NCI-H774 (cell line): ENCODE results near the gene ELOB.
A peak's percentile ranks its signal among the peaks of the same experiment; 100 is the strongest.

ENCODE experiments used
- DNase-seq: peaks from one replicate; lab custom pipeline; 2025; lab: John Stamatoyannopoulos, UW

The ELOB gene

DNA sequence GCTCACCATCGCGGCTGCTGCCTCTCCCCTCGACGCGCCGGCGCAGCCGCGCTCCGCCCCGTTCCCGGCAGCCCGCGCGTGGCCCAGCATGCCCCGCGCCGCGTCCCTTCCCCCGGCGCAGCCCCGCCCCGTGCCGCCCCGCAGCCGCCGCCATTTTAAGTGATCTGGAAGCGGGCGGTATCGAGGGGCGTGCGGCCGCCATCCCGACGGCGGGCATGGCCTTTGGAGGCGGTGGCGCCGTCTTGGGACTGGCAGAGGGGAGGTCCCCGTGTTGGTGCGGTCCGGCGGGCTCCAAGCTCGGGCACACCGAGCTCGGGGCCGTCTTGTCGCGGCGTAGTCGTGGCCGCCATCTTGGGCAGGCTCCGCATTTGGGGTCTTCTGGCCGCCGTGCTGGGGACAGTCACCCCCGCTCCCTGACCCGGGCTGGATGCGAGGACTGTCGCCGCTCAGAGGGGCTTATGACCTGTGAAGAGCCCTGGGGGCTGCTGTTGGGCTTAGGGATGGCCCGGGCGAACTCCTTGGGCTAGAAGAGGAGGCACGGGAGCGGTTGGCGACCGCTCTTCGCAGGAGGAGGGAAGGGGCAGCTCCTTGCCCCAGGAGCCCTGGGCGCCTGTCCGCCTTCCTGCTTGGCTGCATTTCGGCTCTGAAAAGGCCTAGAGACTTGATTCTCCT lies at the start of gene ELOB:
ELOB (minus strand) TSS at position 50 of the 672 bp plus-strand sequence; CDS start at position 9, 41 bp downstream.
- DNase-seq, result peak; percentile 55

DNA sequence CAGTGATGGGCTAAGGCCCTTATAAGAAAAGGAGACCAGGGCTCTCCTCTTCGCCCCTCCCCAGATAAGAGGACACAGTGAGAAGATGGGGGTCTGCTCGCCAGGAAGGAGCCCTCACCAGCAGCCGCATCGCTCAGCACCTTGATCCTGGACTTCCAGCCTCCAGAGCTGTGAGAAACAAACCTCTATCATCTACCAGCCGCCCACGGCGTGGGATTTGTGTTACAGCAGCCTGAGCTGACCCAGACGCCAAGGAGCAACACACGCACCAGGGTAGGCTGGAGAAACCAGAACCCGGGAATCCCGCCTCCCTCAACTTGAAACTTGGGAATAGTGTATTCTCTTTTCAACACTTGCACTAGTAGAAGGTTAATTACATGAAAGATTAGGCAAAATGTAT lies 48.8 kb upstream of the ELOB start:
- DNase-seq, result no peak

DNA sequence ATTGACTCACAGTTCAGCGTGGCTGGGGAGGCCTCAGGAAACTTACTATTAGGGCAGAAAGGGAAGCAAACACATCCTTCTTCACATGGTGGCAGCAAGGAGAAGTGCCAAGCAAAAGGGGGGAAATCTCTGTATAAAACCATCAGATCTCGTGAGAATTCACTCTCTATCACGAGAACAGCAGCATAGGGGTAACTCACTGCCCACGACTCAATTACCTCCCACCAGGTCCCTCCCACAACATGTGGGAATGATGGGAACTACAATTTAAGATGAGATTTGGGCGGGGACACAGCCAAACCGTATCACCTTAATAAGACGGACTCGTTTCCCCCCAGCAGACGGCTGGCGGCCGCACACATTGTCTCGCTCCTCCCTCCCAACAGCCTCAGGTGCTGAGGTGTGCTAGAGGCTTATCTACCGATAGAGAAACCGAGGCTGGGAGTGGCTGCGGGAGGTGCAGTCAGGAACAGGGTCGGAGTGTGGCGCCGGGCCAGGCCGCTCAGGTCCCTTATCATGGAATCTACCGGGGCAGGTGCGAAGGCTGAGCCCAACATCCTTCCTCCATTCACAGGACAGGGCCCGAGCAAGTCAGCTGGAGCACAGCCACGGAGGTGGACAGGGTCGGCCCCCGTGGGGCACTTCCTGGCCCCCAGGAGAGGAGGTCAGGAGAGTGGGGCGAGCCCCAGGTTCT lies 48.1 kb upstream of the ELOB start:
- no peak for DNase-seq

DNA sequence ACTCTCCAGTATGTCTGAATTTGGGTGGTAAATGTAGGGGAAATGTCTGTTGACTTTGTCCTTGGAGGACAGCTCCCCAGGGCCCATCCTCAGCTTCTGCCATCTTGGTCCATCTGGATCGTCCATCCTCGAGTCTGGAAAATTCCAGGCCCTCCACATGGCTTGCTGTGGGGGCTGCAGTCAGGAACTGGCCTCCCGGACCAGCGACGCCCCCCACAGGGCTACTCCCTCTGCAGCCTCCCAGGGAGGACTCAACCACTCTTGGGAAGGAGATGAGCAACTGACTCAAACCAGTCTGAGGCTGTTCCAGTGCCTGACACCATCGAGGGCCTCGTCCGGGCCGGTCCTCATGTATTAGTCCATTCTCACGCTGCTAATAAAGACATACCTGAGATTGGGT lies 47.5 kb upstream of the ELOB start:
- no peak for DNase-seq

DNA sequence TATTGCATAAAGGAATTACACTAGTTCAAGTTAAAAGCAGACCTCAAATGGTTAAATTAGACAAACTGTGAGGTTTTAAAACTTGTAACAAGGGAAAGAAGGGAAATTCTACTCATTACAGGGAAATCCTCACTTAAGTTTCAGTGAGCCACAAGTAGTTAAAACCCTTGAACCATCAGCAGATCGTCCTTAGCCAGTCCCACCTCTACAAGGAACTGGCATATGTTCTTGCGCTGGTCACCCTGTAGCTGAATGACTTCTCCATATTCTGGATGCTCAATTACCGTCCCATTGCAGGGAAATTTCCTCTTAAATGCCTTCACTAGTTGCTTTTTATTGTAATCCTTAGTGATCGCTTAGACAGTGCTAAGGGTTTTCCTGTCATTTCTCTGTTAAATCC lies 45.4 kb upstream of the ELOB start:
- DNase-seq, result no peak

DNA sequence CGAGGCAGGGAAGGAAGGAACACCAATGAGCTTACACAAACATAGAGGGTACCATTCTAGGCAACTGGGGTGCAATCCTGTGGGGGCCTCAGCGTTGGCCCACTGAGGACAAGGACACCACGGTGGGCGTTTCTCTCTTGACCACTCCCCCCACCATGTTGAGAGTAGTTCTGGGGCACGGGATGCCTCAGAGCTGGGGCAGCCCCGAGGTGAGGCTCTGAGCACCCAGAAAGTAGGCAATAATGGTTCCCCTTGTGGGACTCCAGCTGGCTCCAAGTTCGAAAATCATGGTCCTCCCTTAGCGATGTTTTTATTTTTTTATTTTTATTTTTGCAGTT lies 45.0 kb upstream of the ELOB start:
- no peak for DNase-seq

DNA sequence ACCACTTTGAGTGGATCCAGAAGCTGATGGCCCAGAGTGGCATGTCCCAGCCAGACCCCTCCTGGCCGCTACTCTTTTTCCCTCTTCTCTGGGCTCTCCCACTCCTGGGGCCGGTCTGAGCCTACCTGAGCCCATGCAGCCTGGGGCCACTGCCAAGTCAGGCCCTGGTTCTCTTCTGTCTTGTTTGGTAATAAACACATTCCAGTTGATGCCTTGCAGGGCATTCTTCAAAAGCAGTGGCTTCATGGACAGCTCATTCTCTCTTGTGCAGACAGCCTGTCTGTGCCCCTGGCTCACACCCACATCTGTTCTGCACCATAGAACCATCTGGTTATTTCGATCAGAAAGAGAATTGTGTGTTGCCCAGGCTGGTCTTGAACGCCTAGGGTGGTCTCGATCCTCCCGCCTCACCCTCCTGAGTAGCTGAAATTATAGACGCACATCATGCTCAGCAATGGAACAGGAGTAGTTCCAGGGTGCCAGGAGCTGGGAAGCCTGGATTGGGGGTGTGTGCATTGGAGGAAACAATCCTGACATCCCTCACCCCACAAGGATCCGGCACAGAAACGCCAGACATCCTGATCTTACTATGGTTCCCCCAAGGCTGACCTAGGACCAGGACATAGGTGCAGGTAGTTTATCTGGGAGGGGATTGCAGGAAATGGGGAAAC lies 44.5 kb upstream of the ELOB start:
- DNase-seq, result no peak

DNA sequence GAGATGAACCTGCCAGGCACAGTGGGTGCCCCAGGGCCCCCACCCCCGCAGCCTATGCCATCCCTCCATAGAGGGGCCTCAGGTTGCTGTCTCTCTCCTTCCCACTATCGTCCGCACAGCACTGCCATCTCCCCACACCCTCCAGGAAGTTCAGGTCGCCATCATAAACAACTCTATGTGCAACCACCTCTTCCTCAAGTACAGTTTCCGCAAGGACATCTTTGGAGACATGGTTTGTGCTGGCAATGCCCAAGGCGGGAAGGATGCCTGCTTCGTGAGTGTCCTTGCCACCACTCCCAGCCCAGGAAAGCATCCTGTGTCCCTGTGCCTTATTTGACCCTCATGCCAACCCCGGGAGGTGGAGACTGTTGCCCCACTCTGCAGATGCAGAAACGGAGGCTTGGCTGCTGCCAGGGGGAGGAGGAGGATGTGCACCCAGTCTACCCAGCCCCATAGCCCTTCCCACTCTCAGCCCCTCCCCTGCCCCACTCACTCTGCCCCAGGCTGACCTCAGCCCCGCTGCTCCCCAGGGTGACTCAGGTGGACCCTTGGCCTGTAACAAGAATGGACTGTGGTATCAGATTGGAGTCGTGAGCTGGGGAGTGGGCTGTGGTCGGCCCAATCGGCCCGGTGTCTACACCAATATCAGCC lies 43.9 kb upstream of the ELOB start:
- DNase-seq, result no peak

DNA sequence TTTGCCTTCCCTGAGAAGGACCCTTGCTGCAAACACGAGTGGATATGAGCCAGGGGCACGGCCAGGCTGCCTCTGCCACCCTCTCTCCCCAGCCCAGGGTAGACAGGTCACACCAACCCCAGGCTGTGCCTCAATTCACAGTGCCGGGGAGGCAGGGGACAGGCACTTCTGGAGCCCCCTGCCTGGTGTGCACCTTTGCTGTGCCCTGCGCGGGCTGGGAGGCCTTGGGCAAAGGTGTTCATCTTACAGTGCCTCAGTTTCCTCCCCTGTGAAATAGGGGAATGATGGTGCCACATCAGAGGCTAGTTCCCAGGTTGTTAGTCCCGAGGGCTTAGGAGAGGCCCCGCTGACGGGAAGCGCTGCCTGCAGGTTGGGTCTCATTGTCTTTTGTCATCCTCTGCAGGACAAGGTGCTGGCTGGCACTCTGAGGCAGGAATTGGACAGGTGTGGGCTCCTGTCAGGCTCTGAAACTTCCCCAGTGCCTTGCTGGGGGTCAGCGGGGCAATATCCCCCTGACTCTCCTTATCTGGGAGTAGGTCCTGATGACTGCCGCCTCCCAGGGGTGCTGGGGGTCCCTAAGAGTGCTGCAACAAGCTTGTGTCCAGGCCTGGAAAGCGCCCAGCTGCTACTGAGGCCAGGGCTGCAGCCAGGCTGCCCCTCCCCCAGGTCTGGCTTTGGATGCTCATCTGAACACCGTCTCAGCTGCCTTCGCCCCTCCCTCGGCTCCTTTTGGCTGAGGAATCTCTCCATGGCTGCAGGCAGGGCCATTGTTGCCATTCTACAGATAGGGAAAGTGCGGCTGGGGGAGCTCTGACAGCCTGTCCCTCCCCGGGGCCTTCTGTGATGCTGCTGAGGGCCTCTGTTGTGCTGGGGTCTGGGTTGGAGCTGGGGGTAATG lies 43.1 kb upstream of the ELOB start:
- DNase-seq, result no peak

DNA sequence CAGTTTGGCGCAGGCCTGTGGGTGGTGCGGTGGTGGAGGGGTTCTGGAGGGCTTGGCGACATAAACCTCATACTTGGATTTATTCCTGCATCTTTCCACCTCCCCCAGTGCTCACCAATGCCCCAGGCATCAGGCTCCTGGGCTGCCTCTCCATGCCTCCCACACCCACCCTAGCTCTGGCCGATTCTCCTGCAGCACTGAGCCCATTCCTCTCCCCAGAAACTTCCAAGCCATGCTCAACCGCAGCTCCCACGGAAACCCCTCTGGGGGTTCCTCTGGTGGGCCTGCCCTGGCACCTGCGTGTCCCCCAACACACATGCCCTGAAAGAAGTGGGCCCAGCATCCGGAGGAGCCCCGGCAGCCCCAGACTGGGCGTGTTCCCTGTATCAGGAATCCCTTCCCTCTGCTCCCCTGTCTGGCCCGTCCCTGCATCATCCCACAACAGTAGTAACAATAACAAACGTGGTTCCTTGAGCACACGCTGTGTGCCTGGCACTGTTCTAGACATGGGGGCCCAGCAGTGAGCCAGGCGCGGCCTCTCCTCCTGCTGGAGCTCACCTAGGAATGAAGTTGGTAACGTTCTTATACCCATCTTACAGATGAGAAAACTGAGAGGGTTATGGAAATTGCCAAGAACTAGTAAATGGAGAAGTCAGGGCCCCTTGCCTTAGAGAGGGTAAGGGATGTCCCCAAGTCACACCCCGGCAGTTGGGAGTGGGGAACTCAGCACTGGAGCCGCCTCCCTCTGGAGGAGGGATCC lies 42.3 kb upstream of the ELOB start:
- no peak for DNase-seq

DNA sequence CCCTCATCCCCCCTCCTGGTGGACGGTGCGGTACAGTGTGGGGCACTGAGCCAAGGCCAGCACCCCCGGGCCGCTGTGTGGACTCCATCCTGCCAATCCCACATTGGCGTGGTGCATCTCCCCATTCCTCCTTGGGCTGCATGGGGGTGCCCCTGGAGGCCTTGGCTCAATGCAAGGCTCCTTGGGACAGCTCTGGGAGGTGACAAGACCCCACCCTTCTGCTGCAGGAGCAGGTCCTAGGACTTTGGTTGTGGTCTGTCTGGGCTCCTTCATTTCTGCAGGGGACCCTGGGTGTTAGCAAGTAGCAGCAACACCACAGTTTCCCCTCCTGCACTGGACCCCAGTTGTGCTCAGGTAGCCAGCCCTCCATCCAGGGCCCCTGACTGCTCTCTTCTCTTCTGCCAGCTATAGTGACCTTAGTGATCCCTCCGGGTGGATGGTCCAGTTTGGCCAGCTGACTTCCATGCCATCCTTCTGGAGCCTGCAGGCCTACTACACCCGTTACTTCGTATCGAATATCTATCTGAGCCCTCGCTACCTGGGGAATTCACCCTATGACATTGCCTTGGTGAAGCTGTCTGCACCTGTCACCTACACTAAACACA lies 41.3 kb upstream of the ELOB start:
- no peak for DNase-seq

DNA sequence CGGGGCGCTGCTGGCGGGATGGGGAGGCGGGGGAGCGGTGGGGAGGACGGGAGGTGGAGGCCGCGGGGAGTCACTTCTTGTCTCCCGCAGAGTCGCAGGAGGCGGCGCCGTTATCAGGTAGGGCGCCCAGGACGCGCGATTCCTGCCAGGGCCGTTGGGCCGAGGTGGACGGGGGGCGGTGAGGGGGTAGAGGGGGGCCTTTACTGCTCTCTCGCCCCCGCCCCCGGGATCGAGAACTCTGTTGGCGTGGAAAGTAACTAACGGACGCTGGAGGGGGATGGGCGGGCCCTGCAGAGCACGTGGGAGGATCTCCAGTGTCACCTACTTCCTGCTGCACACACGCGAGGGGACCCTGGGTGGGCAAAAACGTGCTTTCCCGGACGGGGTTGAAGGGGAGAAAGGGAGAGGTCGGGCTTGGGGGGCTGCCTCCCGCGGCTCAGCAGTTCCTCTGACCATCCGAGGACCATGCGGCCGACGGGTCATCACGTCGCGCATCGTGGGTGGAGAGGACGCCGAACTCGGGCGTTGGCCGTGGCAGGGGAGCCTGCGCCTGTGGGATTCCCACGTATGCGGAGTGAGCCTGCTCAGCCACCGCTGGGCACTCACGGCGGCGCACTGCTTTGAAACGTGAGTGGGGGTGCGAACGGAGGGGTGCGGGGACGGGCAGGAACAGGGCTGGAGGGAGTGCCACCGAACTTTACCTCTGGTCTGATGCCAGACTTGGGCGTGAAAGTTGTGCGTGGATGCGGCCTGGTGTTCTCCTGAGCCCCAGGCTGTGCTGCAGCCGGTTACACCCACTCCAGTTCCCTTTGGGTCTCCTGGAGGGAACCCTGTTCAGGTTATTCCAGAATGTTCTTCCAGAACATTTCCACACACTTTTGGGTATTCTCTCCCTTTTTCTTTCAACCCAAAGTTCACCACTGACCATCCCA lies 40.5 kb upstream of the ELOB start:
- no peak for DNase-seq

DNA sequence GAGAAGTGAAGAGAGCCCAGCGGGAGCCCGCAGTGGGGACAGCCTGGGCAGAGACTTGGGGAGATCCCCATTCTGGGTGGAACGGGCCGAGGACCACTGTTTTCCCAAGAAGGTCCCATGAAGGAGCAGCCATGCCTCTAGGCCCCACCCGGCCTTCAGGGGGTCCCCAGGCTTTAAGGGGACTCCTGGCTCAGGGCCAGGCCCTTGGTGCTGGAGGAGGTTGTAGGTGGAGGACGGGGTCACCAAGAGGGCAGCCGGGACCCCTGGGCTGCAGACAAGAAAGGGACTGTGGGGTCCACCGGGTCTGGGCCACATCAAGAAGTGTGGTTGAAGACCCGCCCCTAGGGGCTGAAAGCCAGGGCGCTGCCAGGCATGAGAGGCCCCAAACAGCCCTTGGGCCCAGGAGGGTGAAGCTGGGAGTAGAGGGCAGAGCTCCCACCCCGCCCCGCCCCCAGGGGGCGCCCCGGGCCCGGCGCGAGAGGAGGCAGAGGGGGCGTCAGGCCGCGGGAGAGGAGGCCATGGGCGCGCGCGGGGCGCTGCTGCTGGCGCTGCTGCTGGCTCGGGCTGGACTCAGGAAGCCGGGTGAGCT lies 39.8 kb upstream of the ELOB start, which contains the start of gene PRSS21:
PRSS21 (plus strand) TSS at position 487 of the 589 bp plus-strand sequence; CDS start at position 519, 32 bp downstream.
- no peak for DNase-seq

DNA sequence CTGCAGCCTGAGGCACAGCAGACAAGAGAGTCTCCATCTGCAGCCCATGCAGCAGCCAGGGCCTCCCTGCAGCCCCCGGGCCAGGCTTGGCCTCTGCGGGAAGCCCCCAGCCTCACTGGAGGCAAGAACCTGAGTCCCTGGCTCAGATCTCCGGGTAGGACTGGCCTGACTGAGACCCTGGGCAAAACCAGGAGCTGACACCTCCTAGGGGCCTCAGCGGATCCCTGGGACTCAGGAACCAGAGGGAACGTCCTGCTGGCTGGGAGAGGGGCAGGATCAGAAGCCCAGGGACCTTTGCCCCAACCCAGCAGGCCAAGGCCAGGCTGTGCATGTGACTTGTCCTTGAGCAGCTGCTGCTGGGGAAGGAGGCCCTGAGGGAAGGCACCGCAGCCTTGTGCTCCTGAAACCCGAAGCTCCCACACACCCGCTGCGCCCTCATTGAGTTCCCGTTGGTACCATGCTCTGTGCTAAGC lies 38.3 kb upstream of the ELOB start:
- DNase-seq, result no peak

DNA sequence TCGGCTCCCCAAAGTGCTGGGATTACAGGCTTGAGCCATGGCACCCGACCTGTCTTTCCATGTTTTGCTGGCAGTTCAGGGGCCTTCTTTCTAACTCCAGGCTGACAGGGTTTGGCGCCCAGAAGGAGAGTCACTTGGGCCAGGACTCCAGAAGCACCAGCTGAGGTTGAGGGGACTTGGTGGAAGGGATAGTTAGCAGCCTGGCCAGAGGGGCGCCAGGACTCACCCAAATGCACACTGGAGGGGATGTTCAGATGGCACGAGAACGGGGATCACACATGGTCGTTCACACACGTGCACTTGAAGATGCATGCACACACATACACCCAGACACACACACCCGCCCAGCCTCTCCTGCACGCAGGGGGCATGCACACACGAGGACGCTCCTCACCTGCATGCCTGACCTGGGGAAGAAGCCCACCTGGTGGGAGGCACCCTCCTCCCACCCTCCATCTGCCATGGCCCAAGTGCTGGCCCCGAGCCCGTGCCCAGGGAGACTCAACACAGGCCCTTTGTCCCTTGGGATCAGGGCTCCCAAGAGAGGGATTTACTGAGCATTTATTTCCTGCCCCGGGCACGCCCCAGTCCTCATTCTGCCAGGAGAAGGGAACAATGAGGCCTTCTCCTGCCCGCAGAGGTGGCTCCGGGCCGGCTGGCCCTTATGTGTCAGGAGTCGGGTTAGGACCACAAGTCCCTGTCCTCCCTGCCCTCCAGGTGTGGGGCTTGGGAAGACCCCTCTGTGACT lies 37.6 kb upstream of the ELOB start:
- no peak for DNase-seq

DNA sequence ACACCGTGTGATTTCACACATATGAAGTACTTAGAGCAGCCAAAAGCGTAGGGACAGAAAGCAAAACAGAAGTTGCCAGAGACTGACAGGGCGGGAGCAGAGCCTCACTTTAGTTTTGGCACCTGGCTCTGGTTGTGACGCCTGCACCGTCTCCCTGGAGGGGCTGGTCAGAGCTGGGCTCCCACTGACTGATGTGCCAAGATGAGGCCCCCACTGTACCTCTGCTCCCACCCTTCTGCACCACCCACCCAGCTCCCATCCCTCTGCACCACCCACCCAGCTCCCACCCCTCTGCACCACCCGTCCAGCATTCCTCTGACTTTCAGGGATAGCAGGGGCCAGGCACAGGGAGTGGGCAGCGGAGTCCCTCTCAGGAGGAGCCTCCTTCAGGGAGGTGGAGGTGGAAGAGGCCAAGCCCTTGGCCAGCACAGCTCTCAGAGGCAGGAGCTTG lies 36.7 kb upstream of the ELOB start:
- DNase-seq, result no peak

DNA sequence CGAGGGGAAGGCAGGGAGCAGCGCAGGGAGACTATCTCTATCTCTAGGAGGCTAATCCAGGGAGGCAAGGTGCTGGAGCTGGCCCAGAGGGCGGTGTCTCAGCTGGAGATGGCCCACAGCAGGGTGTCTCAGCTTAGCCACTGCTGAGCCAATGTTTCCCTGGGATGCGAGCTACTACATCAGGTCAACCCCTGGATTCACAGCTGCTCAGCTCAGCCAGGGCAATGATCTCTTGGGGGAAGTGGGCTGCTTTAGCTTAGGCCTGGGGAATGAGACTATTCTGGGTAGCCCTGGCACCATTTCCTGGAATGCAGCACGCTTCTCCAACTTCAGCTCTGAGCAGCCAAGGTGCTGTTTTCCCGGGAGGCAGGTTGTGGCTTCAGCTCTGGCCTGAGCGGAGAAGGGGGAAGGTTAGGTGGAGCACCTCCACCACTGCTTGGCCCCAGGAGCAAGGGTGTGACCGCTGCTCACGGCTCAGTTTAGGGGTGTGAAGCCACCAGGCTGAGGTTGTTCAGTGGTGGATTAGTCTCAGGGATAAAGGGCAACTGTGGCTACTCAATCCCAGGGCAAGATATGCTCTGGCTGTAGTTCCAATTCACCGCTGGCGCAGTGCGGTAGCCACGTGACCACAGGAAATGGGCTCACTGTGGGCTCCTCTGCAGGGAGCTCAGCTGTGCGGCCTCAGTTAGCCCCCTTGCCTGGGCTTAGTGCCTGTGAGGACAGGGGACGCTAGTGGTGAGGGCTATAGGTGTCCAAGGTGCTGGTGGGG lies 34.8 kb upstream of the ELOB start:
- no peak for DNase-seq
